HEK293 (cell line): ENCODE data around the gene FNDC3A.

Source experiments
- CTCF ChIA-PET: fragments of 350-600 bp; formaldehyde crosslinking; extraction: SDS; loops from one replicate; lab custom pipeline; 2021; ENCODE audit warnings: antibody characterized with exemption; lab: Yijun Ruan, JAX
- POLR2A ChIA-PET: fragments of 300-600 bp; formaldehyde crosslinking; extraction: SDS; loops from one replicate; lab custom pipeline; 2020; ENCODE audit warnings: antibody characterized with exemption, inconsistent platforms; lab: Yijun Ruan, JAX
- H3K27ac ChIP-seq: fragments of 200-500 bp; sonication (Bioruptor generic); 2 replicates; pipeline ENCODE4 v1.5.1; 2014; ENCODE audit warnings: low read depth, low read length, control low read depth, inconsistent platforms; ENCODE audit errors: extremely low read depth
- H3K36me3 ChIP-seq, 2 experiments: fragments of 200-500 bp in 1 of 2; sonication (Bioruptor generic) in 1 of 2; 1 replicate in 1 of 2; 2 replicates in 1 of 2; pipeline ENCODE4 v1.5.1; 2014 to 2017; ENCODE audit warnings: inconsistent platforms in 2 of 2, low read length in 2 of 2; ENCODE audit not compliant: control insufficient read depth in 2 of 2, insufficient read depth in 1 of 2
- H3K4me1 ChIP-seq: fragments of 200-500 bp; sonication (Bioruptor generic); 2 replicates; pipeline ENCODE4 v1.5.1; 2014; ENCODE audit warnings: mild to moderate bottlenecking, low read length, inconsistent platforms; ENCODE audit not compliant: control insufficient read depth, insufficient read depth
- H3K4me3 ChIP-seq: 2 replicates; pipeline ENCODE4 v1.5.1; 2011; ENCODE audit warnings: low read depth, mild to moderate bottlenecking, control low read depth, low read length, moderate library complexity
- H3K9me3 ChIP-seq: fragments of 200-500 bp; sonication (Bioruptor generic); 2 replicates; pipeline ENCODE4 v1.5.1; 2014; ENCODE audit warnings: low read depth, low read length, inconsistent platforms; ENCODE audit not compliant: control insufficient read depth, insufficient read depth
- GLIS2 ChIP-seq: fragments of 450-650 bp; formaldehyde crosslinking; IDR thresholded peaks from 2 replicates; pipeline ENCODE4 v1.5.1; 2016; ENCODE audit warnings: missing biosample characterization, missing genetic modification characterization
- KLF16 ChIP-seq: fragments of 450-650 bp; formaldehyde crosslinking; IDR thresholded peaks from 2 replicates; pipeline ENCODE4 v1.5.1; 2017; ENCODE audit warnings: missing biosample characterization, missing genetic modification characterization
- SP7 ChIP-seq: fragments of 450-650 bp; formaldehyde crosslinking; IDR thresholded peaks from 2 replicates; pipeline ENCODE4 v1.5.1; 2016; ENCODE audit warnings: missing biosample characterization, missing genetic modification characterization
- YY1 ChIP-seq: fragments of 450-650 bp; formaldehyde crosslinking; IDR thresholded peaks from 2 replicates; pipeline ENCODE4 v1.5.1; 2018; ENCODE audit warnings: missing biosample characterization, missing genetic modification characterization
- YY2 ChIP-seq: fragments of 450-650 bp; formaldehyde crosslinking; IDR thresholded peaks from 2 replicates; pipeline ENCODE4 v1.5.1; 2016; ENCODE audit warnings: missing biosample characterization, missing genetic modification characterization
- ZBTB8A ChIP-seq: fragments of 450-650 bp; formaldehyde crosslinking; IDR thresholded peaks from 2 replicates; pipeline ENCODE4 v1.5.1; 2016; ENCODE audit warnings: missing biosample characterization, missing genetic modification characterization
- ZFP37 ChIP-seq: fragments of 450-650 bp; formaldehyde crosslinking; IDR thresholded peaks from 2 replicates; pipeline ENCODE4 v1.5.1; 2016; ENCODE audit warnings: missing biosample characterization, missing genetic modification characterization
- ZFP69B ChIP-seq: fragments of 450-650 bp; formaldehyde crosslinking; IDR thresholded peaks from 2 replicates; pipeline ENCODE4 v1.5.1; 2016; ENCODE audit warnings: missing biosample characterization, missing genetic modification characterization
- ZNF10 ChIP-seq: fragments of 450-650 bp; formaldehyde crosslinking; IDR thresholded peaks from 2 replicates; pipeline ENCODE4 v1.5.1; 2017; ENCODE audit warnings: missing biosample characterization, missing genetic modification characterization
- ZNF121 ChIP-seq: fragments of 450-650 bp; formaldehyde crosslinking; IDR thresholded peaks from 2 replicates; pipeline ENCODE4 v1.5.1; 2016; ENCODE audit warnings: missing biosample characterization, missing genetic modification characterization
- ZNF239 ChIP-seq: fragments of 450-650 bp; formaldehyde crosslinking; IDR thresholded peaks from 2 replicates; pipeline ENCODE4 v1.5.1; 2016; ENCODE audit warnings: missing biosample characterization, missing genetic modification characterization
- ZNF248 ChIP-seq: fragments of 450-650 bp; formaldehyde crosslinking; IDR thresholded peaks from 2 replicates; pipeline ENCODE4 v1.5.1; 2017; ENCODE audit warnings: missing biosample characterization, missing genetic modification characterization
- ZNF266 ChIP-seq: fragments of 450-650 bp; formaldehyde crosslinking; IDR thresholded peaks from 2 replicates; pipeline ENCODE4 v1.5.1; 2016; ENCODE audit warnings: missing biosample characterization, missing genetic modification characterization, low read depth
- ZNF341 ChIP-seq: fragments of 450-650 bp; formaldehyde crosslinking; IDR thresholded peaks from 2 replicates; pipeline ENCODE4; 2016; ENCODE audit warnings: low read depth, missing biosample characterization, missing genetic modification characterization
- ZNF473 ChIP-seq: fragments of 450-650 bp; formaldehyde crosslinking; IDR thresholded peaks from 2 replicates; pipeline ENCODE4 v1.5.1; 2017; ENCODE audit warnings: missing biosample characterization, missing genetic modification characterization
- ZNF48 ChIP-seq: fragments of 450-650 bp; formaldehyde crosslinking; IDR thresholded peaks from 2 replicates; pipeline ENCODE4 v1.5.1; 2016; ENCODE audit warnings: missing biosample characterization, missing genetic modification characterization
- ZNF596 ChIP-seq: fragments of 450-650 bp; IDR thresholded peaks from 2 replicates; pipeline ENCODE4 v1.5.0; 2018; ENCODE audit warnings: missing biosample characterization, mild to moderate bottlenecking, missing genetic modification characterization, moderate library complexity
- ZNF76 ChIP-seq: fragments of 450-650 bp; formaldehyde crosslinking; IDR thresholded peaks from 2 replicates; pipeline ENCODE4; 2016; ENCODE audit warnings: low read depth, missing biosample characterization, missing genetic modification characterization, borderline replicate concordance
- ZNF791 ChIP-seq: fragments of 450-650 bp; formaldehyde crosslinking; IDR thresholded peaks from 2 replicates; pipeline ENCODE4 v1.5.1; 2016; ENCODE audit warnings: missing biosample characterization, missing genetic modification characterization
- TF ChIP-seq, protein P1 (sequence below): fragments of 450-650 bp; IDR thresholded peaks from 2 replicates; pipeline ENCODE4 v1.5.1; 2018; ENCODE audit warnings: missing biosample characterization, missing genetic modification characterization
- TF ChIP-seq, protein P2 (sequence below): fragments of 450-650 bp; formaldehyde crosslinking; IDR thresholded peaks from 2 replicates; pipeline ENCODE4 v1.5.1; 2016; ENCODE audit warnings: missing biosample characterization, missing genetic modification characterization
- TF ChIP-seq, protein P3 (sequence below): fragments of 450-650 bp; formaldehyde crosslinking; conservative IDR thresholded peaks from 2 replicates; pipeline ENCODE4 v1.5.1; 2016; ENCODE audit warnings: low read depth, missing biosample characterization, missing genetic modification characterization

The FNDC3A gene

DNA sequence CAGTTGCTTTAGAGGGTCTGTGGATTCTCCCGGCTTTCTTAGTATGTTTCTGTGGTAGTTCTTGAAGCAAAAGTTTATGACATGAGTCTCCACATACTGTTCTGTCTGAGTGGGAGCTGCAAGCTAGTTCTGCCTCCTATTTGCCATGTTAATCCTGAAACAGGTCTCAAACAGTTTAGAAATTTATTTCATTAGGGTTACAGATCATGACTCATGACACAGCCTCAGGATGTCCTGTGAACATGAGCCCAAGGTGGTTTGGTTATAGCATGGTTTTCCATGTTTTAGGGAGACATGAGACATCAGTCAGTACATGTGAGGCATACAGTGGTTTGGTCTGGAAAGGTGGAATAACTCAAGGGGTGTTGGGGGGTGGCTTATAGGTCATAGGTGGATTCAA is 77.5 kb downstream of the FNDC3A start (continued):
- no peak for TF ChIP-seq ZBTB8A (tag by site-specific recombination)
- no peak for TF ChIP-seq ZNF10 (tag by site-specific recombination)
- no peak for TF ChIP-seq ZNF596 (tag by site-specific recombination)

DNA sequence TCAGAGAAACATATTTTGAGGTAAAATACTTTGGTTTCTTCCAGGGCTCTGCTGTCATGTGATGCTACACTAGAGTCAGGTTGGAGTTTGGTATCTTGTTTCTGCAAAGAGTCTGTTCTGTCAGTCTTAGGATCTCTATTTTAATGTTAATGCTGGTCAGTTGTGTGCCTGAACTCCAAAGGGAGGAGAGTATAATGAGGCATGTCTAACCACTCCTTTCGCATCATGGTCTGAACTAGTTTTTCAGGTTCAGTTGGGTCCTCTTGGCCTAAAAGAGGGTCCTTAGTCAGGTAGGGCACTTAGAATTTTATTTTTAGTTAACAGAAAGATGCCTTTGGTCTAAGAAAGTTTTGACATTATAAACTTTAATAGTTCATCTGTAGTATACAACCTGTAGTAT is 78.2 kb downstream of the FNDC3A start:
- Histone ChIP-seq H3K27ac (no peak overlapping the region), H3K36me3 (no peaks in the 10 kb centered on the region), H3K9me3 (no peaks in the 10 kb centered on the region), H3K4me1 (no peaks in the 10 kb centered on the region), H3K4me3 (no peak overlapping the region)
- POLR2A ChIA-PET: no interaction called here
- no peak for TF ChIP-seq SP7 (tag by site-specific recombination)
- TF ChIP-seq YY2: no peak
- TF ChIP-seq GLIS2 (tag by site-specific recombination): no peak
- TF ChIP-seq, protein P1, sequence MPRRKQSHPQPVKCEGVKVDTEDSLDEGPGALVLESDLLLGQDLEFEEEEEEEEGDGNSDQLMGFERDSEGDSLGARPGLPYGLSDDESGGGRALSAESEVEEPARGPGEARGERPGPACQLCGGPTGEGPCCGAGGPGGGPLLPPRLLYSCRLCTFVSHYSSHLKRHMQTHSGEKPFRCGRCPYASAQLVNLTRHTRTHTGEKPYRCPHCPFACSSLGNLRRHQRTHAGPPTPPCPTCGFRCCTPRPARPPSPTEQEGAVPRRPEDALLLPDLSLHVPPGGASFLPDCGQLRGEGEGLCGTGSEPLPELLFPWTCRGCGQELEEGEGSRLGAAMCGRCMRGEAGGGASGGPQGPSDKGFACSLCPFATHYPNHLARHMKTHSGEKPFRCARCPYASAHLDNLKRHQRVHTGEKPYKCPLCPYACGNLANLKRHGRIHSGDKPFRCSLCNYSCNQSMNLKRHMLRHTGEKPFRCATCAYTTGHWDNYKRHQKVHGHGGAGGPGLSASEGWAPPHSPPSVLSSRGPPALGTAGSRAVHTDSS: no peak
- TF ChIP-seq ZNF341 (tag by site-specific recombination): no peak
- CTCF ChIA-PET: no interaction called here

DNA sequence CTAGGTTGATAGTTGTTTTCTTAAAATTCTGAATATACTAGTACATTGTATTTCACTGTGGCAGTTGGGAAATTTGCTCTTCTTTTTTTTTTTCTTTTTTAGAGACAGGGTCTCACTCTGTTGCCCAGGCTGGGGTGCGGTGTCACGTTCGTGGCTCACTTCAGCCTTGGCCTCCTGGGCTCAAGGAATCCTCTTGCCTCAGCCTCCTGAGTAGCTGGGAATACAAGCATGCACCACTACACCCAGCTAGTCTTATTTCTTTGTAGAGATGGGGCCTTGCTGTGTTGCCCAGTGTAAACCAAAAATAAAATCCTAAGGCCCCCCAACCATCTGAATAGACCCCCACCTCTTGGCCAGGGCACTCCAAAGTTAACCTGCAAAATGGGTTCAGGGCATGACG is 79.3 kb downstream of the FNDC3A start:
- no peak for TF ChIP-seq ZNF791 (tag by site-specific recombination)
- no peak for TF ChIP-seq ZNF48
- no peak for TF ChIP-seq ZFP69B (tag by site-specific recombination)
- peak; percentile 63; the same call in 1 of the 2 replicates for TF ChIP-seq ZNF121 (tag by site-specific recombination)
- TF ChIP-seq, protein P2, sequence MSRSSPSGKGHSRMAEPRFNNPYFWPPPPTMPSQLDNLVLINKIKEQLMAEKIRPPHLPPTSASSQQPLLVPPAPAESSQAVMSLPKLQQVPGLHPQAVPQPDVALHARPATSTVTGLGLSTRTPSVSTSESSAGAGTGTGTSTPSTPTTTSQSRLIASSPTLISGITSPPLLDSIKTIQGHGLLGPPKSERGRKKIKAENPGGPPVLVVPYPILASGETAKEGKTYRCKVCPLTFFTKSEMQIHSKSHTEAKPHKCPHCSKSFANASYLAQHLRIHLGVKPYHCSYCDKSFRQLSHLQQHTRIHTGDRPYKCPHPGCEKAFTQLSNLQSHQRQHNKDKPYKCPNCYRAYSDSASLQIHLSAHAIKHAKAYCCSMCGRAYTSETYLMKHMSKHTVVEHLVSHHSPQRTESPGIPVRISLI (tag by site-specific recombination): no peak
- Histone ChIP-seq H3K4me1 (no peaks in the 10 kb centered on the region), H3K27ac (no peak overlapping the region), H3K4me3 (no peak overlapping the region), H3K9me3 (no peaks in the 10 kb centered on the region), H3K36me3 (no peaks in the 10 kb centered on the region)
- CTCF ChIA-PET: no interaction called here
- POLR2A ChIA-PET: no interaction called here

DNA sequence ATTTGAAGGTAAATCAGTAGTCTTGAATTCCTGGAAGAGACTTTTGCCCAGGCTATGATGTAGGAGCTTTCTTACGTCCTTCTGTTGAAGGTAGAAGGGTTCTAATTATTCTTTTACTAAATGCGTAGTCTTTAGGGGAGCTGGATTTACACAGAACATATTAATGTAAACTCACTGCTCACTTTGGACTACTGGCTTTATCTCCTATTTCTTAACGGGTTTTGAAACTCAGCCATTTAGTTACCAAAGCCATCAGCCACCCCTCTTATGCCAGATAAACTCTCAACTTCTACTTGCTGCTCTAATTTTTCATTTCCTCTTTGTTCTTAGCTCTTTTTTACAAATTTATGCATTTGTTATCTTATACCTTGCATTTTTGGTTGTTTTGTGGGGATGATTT is 81.5 kb downstream of the FNDC3A start:
- no peak overlapping the region for H3K27ac ChIP-seq
- ChIA-PET CTCF (no interaction called here), POLR2A (no interaction called here)
- H3K4me3 ChIP-seq: no peak overlapping the region
- H3K4me1 ChIP-seq: no peaks in the 10 kb centered on the region
- H3K9me3 ChIP-seq: no peaks in the 10 kb centered on the region
- H3K36me3 ChIP-seq: no peaks in the 10 kb centered on the region
- TF ChIP-seq ZNF248 (tag by site-specific recombination): no peak
- no peak for TF ChIP-seq YY1 (tag by site-specific recombination)
- no peak for TF ChIP-seq ZNF266 (tag by site-specific recombination)
- TF ChIP-seq ZNF76 (tag by site-specific recombination): no peak
- no peak for TF ChIP-seq ZNF10 (tag by site-specific recombination)

DNA sequence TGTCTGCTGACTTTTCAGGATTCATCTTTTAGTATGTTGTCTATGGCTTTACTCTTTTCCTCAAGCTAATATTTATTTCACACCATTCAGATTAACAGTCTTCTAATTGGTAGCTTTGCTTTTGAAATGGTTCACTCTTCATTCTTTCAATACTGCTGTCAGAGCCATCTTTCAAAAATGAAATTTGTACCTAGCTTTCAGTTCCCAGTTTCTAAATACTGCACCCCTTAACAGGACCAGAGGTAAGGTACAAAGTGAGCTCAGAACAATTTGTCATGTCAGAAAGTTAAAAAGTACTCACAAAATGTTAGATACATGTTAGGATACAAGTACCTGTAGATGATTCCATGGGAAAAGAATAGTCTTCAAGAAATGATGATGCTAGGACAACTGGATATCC is 83.0 kb downstream of the FNDC3A start:
- no peak overlapping the region for H3K27ac ChIP-seq
- POLR2A ChIA-PET: no interaction called here

More for the DNA sequence above, 83.0 kb downstream of the FNDC3A start:
- H3K4me3 ChIP-seq: no peak overlapping the region
- 0 out of 2 replicates have a peak, but pooled peaks cover 4% of the 10 kb centered on the region for H3K4me1 ChIP-seq
- TF ChIP-seq, protein P3, sequence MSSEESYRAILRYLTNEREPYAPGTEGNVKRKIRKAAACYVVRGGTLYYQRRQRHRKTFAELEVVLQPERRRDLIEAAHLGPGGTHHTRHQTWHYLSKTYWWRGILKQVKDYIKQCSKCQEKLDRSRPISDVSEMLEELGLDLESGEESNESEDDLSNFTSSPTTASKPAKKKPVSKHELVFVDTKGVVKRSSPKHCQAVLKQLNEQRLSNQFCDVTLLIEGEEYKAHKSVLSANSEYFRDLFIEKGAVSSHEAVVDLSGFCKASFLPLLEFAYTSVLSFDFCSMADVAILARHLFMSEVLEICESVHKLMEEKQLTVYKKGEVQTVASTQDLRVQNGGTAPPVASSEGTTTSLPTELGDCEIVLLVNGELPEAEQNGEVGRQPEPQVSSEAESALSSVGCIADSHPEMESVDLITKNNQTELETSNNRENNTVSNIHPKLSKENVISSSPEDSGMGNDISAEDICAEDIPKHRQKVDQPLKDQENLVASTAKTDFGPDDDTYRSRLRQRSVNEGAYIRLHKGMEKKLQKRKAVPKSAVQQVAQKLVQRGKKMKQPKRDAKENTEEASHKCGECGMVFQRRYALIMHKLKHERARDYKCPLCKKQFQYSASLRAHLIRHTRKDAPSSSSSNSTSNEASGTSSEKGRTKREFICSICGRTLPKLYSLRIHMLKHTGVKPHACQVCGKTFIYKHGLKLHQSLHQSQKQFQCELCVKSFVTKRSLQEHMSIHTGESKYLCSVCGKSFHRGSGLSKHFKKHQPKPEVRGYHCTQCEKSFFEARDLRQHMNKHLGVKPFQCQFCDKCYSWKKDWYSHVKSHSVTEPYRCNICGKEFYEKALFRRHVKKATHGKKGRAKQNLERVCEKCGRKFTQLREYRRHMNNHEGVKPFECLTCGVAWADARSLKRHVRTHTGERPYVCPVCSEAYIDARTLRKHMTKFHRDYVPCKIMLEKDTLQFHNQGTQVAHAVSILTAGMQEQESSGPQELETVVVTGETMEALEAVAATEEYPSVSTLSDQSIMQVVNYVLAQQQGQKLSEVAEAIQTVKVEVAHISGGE: no peak
- TF ChIP-seq ZNF473 (tag by site-specific recombination): no peak
- TF ChIP-seq KLF16: no peak
- TF ChIP-seq ZBTB8A (tag by site-specific recombination): no peak
- TF ChIP-seq ZFP37: no peak
- TF ChIP-seq ZNF239 (tag by site-specific recombination): no peak
- no peaks in the 10 kb centered on the region for H3K36me3 ChIP-seq
- no peaks in the 10 kb centered on the region for H3K9me3 ChIP-seq
- CTCF ChIA-PET: no interaction called here
